Islet of Langerhans (tissue), 1 donor: ENCODE measurements around the gene VAV2.

ENCODE experiments used
- FAIRE-seq: peaks from one replicate; lab custom pipeline; 2011; peaks lifted over from hg19 to GRCh38; lab: Jason Lieb, UNC

The VAV2 gene

GRCh38 chr9:133849110-133849670 lies 142.9 kb downstream of the VAV2 start:
- FAIRE-seq: no peak

- no peak for FAIRE-seq
Measured at GRCh38 chr9:133848471-133849109, 143.5 kb downstream of the VAV2 start.

DNA sequence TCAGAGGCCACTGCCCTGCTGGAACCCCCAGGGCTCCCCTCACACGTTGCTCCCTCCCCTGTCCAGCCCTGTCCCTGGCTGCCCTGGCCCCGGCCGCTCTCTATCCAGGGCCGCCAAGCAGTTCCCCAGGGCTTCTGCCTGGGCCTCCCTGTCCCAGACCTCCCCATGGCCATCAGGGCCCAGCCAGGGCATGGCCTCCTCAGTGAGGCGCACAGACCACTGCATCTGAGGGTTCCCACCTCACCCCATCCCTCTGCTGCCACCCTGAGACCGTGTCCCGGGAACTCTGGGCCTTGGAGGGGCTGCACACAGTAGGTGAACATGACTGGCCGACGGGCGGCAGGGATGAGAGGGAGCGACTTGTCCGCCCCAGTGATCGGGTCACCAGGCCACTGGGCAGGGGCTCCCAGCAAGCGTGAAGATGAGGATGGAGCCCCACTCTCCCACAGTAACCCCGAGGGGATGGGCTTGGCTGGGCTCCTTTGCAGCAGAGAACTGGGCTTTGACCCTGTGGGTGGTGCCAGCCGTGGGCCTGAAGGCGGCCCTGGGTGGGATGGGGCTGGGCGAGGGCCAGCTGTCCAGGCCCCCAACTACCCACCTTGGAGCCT lies 145.5 kb downstream of the VAV2 start:
- FAIRE-seq: no peak

DNA sequence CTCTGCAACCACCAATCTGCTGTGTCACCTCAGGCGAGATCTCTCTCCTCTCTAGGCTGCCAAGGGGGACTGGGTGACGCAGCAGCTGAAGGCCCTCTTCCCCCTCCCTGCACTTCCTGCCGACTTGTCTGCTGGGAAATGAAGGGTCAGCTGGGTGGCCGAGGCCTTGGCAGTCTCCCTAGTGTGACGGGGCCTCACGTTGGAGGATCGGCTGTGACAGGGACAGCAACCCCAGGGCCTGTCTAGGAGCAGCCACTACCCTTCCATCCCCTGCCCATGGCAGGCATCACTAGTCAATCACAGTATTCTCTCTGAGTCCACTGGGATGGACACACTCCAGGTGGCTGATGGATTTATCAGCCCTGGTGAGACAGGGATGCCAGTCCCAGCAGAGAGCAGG lies 146.7 kb downstream of the VAV2 start:
- no peak for FAIRE-seq

DNA sequence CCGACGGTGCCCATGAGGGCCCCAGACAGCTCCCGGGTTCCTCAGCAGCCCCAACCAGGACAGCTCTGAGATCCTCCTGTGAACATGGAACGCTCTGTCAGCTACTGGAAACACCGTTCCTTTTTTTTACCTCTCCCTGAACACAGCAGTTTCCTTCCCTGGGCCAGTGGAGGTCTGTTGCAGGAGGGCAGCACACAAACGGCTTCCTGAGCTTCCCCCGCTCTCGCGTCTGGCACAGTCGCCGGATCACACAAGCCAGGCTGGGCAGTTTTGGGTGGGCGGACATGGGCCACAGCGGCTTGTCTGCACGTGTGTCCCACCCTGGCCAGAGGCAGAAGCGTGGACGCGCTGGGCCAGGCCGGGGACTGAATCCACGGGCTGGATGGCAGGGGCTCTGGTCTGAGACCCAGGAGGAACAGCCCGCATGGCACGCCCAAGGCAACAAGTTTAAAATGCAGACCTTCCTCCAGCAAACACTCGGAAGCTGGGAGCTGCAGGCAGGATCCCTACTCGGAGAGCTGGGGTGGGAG lies 147.2 kb downstream of the VAV2 start:
- FAIRE-seq: no peak

DNA sequence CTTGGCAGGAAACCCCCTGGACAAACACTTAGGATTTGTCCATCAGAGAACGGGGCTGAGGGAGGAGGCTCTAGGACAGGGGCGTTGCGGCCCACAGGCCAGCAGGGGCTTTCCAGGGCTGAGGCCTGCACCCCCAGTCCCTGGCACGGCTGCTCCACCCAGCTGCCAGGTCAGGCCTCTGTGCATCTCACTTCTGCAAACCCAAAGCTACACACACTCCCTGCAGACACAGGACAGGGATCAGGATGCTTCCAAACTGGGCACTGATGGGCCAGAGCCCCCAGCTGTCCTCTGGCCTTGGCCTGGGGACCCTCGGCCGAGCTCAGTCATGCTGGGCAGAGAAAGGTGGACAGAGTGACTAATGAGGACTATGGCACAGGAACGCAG lies 147.7 kb downstream of the VAV2 start:
- FAIRE-seq: no peak

- no peak for FAIRE-seq
Measured at GRCh38 chr9:133843751-133844397, 148.2 kb downstream of the VAV2 start.

DNA sequence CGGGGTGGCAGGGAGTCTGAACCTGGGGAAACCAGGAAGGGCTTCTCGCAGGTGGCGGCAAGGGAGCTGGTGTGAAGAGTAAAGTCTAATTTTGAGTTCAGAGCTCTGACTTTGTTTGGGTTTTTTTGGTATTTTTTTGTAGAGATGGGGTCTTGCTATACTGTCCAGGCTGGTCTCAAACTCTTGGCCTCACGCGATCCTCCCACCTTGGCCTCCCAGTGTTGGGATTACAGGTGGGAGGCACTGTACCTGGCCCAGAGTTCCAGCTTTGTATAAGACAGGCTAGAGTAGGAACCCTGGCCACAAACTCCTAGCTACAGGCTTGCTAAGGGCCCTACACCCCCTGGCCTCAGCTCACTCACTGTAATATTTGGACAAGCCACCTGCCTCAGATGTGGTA lies 148.9 kb downstream of the VAV2 start:
- FAIRE-seq: no peak

DNA sequence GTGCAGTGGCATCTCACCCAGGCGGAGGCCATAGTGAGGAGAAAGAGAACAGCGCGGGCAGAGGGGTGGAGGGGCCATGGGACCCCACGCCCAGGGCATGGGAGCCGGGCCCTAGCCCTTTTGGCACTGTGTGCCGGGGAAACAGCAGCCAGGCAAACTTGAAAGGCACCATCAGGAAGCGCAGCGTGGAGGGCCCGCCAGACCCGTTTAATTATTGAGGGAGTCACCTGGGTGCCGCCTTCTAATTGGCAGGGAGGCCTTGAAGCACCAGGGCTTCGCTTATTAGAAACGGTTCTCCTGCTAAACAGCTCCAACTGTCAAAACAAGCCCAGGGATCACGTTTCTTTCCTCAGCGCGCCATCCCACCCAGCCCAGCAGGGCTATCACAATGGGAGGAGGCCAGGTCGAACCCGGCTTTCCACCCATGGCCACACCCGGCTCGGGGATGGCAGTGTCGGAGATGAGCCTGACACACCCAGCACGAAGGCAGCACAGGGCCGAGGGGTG lies 149.3 kb downstream of the VAV2 start:
- no peak for FAIRE-seq

- FAIRE-seq: no peak
Measured at GRCh38 chr9:133842174-133842573, 149.9 kb downstream of the VAV2 start.

- no peak for FAIRE-seq
Measured at GRCh38 chr9:133841167-133841812, 150.8 kb downstream of the VAV2 start.

DNA sequence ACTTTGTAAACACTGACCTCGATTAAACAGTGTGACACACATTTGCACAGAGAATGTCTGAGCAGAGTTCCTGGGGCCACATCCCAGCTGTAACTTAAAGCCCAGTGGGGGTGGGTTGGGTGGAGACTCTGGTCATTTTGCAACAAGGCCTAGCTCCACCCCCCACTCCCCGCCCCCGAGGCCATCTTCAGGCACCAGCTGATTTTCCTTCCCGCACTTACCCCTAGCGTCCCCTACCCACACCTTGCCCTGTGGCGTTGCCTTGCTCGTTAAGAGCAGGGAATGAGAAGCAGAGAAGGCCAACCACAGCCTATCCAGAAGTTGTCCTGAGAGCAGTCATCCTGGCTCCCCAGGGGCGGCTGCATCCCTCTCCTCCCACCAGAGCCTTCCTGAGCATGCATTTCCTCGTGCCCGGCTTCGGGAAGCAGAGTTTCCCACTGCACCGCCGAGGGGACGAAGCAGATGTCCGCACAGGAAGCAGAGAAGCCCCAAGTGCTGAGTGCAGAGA lies 152.2 kb downstream of the VAV2 start:
- FAIRE-seq: no peak

GRCh38 chr9:133838859-133839507 lies 153.1 kb downstream of the VAV2 start:
- no peak for FAIRE-seq

GRCh38 chr9:133837627-133838597 lies 154.2 kb downstream of the VAV2 start:
- FAIRE-seq: no peak

GRCh38 chr9:133836818-133837217 lies 155.3 kb downstream of the VAV2 start:
- no peak for FAIRE-seq

GRCh38 chr9:133836001-133836758 lies 155.9 kb downstream of the VAV2 start:
- FAIRE-seq: no peak

DNA sequence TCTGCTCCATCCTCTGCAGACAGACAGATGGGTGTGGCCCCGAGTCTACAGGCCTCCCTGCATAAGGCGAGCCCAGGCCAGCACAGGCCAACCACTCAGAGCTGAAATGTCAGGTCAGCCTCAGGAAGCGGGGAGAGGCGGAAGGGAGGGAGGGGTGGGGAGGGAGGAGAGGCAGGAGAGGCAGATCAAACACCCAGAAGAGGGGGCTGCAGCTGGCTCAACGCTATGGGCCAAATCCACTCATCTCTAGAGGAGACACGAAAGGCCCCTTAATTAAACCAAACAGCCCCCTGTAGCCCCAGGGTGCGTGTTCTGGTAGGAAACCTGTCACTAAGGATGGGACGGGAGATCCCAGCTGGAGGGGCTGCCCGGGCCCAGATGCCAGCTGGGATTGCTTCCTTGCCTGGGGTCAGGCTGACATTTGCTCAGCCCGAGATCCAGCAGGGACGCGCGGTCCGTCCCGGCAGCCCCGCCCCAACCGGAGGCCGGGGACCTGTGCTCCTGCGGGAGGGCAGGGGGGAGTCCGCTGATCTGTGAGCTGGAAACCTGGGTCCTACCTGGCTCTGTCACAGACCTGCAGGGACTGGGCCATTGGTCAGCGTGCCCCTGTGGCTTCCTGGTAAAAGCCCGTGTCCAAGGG lies 156.7 kb downstream of the VAV2 start:
- no peak for FAIRE-seq

GRCh38 chr9:133834080-133834976 lies 157.8 kb downstream of the VAV2 start:
- no peak for FAIRE-seq
